GOT3 (cell line): Measurements from ENCODE around the gene KPTN.
"Not testable (repeated sequence)": the region's sequence is repeated elsewhere in the genome, so short reads cannot be mapped to it uniquely, and the experiment has no call there.

Experiments
- DNase-seq: peaks from one replicate; lab custom pipeline; 2025; ENCODE audit warnings: mixed read lengths; lab: John Stamatoyannopoulos, UW

KPTN gene

GRCh38 chr19:47491358-47492136 is 7.5 kb upstream of the KPTN start:
- DNase-seq, result no peak

GRCh38 chr19:47490847-47491246 is 6.8 kb upstream of the KPTN start:
- no peak for DNase-seq

- no peak for DNase-seq
Measured at GRCh38 chr19:47490031-47490430, 6.0 kb upstream of the KPTN start.

GRCh38 chr19:47489072-47489914 is 5.3 kb upstream of the KPTN start:
- DNase-seq, result no peak

- DNase-seq, result no peak
Measured at GRCh38 chr19:47487551-47488515, 3.8 kb upstream of the KPTN start.

GRCh38 chr19:47486900-47487299 is 2.9 kb upstream of the KPTN start:
- DNase-seq, result no peak

GRCh38 chr19:47486220-47486619 is 2.2 kb upstream of the KPTN start:
- DNase-seq, result not testable (repeated sequence)

- DNase-seq, result no peak
Measured at GRCh38 chr19:47485210-47485609, 1.2 kb upstream of the KPTN start.

GRCh38 chr19:47483200-47483599 is 819 bp downstream of the KPTN start:
- no peak for DNase-seq

- no peak for DNase-seq
Measured at GRCh38 chr19:47481460-47482052, 2.5 kb downstream of the KPTN start.

- no peak for DNase-seq
Measured at GRCh38 chr19:47480658-47481057, 3.4 kb downstream of the KPTN start.

GRCh38 chr19:47479701-47480503 is 4.1 kb downstream of the KPTN start:
- DNase-seq, result no peak

- DNase-seq, result no peak
Measured at GRCh38 chr19:47476438-47476972, 7.5 kb downstream of the KPTN start.

- DNase-seq, result no peak
Measured at GRCh38 chr19:47475465-47475864, 8.6 kb downstream of the KPTN start.

- DNase-seq, result no peak
Measured at GRCh38 chr19:47473336-47473735, 10.7 kb downstream of the KPTN start.

GRCh38 chr19:47471733-47472457 is 12.1 kb downstream of the KPTN start, which contains the start of gene SLC8A2:
Gene SLC8A2 (minus strand): TSS chr19:47471893. CDS start chr19:47466403, 5,490 bp downstream.
- DNase-seq, result no peak

GRCh38 chr19:47471381-47471732 is 12.7 kb downstream of the KPTN start:
- DNase-seq, result no peak

- DNase-seq, result no peak
Measured at GRCh38 chr19:47470447-47471195, 13.4 kb downstream of the KPTN start.

GRCh38 chr19:47469719-47470118 is 14.3 kb downstream of the KPTN start:
- DNase-seq, result no peak
